HG03066 (cell line): ENCODE results near the gene NBPF6.
"Not testable (repeated sequence)": the region's sequence is repeated elsewhere in the genome, so short reads cannot be mapped to it uniquely, and the experiment has no call there.

Experiments used
- ATAC-seq: cut with Tn5 transposase; IDR thresholded peaks from one replicate; pipeline ENCODE4 v1.9.1; 2021; ENCODE audit warnings: low read depth; ENCODE audit not compliant: unreplicated experiment

NBPF6 gene, protein sequence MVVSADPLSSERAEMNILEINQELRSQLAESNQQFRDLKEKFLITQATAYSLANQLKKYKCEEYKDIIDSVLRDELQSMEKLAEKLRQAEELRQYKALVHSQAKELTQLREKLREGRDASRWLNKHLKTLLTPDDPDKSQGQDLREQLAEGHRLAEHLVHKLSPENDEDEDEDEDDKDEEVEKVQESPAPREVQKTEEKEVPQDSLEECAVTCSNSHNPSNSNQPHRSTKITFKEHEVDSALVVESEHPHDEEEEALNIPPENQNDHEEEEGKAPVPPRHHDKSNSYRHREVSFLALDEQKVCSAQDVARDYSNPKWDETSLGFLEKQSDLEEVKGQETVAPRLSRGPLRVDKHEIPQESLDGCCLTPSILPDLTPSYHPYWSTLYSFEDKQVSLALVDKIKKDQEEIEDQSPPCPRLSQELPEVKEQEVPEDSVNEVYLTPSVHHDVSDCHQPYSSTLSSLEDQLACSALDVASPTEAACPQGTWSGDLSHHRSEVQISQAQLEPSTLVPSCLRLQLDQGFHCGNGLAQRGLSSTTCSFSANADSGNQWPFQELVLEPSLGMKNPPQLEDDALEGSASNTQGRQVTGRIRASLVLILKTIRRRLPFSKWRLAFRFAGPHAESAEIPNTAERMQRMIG

GRCh38 chr1:108450043-108450442 is at the start of gene NBPF6:
Gene NBPF6 (plus strand): TSS chr1:108450343. CDS start chr1:108450602, 259 bp downstream.
- not testable (repeated sequence) for ATAC-seq

DNA sequence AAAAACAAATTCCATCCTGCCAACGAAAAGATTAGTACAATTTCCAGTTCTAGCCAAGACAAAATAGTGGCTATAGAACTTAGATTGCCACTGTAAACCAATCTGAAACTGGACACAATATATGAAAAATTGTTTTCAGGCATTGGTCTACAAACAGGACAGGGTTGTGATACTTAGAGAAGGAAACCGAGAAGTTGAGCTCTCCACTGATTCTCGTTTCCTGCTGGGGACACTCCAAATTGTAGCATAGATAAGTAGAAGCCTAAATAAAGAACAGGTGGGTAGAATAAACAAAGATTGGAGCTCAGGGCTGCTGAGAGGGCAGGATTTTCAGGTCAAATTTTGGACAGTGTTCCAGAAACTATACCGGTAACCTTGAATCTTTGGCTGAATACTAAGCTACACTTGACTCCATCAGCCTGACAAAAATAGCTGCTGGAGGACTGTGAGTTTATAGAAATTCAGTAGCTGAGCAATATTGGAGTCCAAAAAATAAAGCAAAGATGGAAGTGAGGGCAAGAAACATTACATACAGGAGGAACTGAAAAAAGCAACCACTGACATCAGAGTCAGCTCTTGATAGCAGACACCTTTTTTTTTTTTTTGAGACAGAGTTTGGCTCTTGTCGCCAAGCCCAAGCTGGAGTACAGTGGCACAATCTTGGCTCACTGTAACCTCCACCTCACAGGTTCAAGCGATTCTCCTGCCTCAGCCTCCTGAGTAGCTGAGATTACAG is 38.9 kb upstream of the NBPF6 start:
- ATAC-seq, result not testable (repeated sequence)

DNA sequence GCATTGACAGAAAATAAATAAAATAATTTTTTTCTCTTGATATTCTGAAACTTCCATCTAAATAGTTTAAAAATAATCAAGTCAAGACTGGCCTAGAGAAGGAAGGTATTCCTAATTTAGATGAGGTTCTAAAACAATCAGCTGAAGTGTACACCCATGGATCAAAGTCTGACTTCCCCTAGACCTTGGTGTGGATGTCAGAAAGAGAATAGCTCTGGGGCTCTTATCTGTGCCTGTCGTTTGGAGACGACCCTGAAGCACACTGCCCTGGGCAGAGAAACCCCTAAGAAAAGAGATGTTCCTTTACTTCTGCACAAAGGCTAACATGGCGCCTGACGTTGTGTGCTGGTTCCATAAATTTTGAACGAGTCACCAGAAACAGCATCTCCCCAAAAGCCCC is 30.0 kb upstream of the NBPF6 start:
- ATAC-seq, result not testable (repeated sequence)

DNA sequence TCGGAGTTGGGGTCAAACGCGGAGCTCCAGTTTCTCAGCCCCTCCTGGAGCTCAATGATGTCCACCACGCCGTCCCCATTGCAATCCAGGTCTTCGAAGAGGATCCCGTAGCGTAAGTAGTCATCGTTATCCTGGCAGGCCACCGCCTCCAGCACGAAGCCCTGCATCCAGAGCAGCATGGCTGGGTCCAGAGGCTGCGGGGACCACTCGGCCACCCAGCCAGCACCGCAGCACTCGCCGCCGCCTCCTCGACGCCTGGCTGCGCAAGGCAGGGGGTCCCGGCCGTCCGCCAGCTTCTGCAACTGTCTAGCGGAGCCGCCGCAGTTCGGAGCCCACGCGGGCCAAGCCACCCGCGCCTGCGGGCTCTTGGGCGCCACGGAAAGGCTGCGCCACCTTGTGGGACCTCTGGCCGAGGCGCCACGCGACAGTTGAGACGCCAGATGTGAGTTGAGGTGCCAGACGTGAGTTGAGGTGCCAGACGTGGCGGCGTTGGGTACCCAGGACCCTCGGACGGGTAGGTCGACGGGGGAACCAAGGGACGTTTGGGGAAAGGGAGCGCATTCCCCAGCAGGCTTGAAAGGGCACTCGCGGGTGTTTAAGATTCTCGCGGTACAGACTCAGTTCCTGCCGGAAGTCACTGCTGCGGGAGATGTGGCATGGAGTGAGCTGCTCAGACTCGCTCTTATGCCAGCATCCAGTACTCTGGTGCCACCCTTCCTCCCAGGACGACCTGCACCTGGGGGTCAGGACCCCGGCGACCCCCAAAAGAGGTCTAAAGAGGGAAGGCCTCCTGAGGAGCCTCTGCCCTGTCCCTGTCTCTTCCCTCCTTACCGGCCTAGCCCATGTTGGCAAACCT is 28.9 kb upstream of the NBPF6 start:
- not testable (repeated sequence) for ATAC-seq

DNA sequence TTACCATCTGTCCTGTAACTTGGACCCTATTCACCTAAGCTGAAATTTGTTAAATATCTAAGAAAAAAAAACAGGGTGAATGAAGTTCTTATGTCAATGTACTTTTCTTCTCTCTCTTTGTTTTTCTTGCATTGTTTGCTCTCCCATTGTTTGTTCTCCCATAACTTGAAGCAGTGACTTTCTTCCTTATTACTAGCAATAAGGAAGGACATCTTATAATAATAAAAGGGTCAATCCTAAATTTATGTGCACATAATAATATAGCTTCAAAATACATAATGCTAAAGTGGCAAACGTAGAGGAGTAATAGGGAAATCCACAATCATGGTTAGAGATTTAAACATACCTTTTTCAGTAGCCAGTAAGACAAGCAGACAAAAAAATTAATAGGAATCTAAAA is 23.3 kb upstream of the NBPF6 start:
- ATAC-seq, result not testable (repeated sequence)

GRCh38 chr1:108432002-108432401 is 18.1 kb upstream of the NBPF6 start:
- not testable (repeated sequence) for ATAC-seq

DNA sequence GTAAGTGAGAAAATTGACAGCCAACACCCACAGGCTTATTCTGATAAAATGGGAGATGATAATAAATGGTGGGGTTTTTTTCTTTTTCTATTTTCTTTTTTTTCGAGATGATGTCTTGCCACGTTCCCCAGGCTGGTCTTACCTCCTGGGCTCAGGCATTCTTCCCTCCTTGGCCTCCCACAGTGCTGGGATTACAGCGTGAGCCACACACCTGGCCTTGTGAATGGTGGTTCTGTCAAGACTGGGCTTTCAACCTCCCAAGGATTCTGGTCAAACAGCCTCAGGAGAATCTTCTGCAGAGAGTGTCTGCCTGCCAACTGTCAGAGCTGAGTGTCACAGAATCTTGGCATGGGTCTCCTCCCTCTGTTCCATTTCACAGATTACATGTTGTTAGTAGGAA is 16.7 kb upstream of the NBPF6 start:
- not testable (repeated sequence) for ATAC-seq

DNA sequence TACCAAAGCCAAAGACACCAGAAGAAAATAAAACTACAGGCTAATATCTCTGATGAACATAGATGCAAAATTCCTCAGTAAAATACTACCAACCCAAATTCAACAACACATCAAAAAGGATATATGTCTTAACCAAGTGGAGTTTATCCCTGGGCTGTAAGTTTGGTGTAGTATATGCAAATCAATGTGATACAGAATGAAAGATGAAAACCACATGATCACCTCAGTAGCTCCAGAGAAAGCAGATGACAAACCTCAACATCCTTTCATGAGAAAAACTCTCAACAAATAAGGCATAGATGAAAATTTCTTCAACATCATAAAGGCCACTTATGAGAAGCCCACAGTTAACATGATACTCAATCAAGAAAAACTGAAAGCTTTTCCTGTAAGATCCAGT is 11.6 kb upstream of the NBPF6 start:
- ATAC-seq, result peak; percentile 76

- not testable (repeated sequence) for ATAC-seq
These were observed 4.4 kb downstream of the NBPF6 start for GRCh38 chr1:108454521-108454920.

- ATAC-seq, result not testable (repeated sequence)
These were observed 8.5 kb downstream of the NBPF6 start for GRCh38 chr1:108458661-108459060.

- ATAC-seq, result not testable (repeated sequence)
These were observed 11.6 kb downstream of the NBPF6 start for GRCh38 chr1:108461758-108462157.

DNA sequence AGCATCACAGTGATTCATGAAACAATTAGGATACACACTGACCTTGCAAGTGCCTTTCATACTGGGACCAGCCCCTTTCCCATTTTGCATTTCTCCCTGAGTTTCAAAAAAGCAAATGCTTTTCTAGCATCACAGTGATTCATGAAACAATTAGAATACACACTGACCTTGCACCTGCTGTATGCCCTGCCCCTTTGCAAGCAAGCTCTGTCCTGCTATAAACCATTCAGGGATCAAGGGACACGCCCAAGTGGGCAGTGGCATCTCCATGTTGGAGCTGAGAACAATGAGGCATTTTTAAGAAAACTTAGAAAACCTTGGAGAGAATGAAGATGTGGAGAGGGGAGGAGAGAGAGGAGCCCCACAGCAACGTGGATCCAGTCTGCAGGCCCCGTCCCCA is 13.8 kb downstream of the NBPF6 start:
- ATAC-seq, result not testable (repeated sequence)

DNA sequence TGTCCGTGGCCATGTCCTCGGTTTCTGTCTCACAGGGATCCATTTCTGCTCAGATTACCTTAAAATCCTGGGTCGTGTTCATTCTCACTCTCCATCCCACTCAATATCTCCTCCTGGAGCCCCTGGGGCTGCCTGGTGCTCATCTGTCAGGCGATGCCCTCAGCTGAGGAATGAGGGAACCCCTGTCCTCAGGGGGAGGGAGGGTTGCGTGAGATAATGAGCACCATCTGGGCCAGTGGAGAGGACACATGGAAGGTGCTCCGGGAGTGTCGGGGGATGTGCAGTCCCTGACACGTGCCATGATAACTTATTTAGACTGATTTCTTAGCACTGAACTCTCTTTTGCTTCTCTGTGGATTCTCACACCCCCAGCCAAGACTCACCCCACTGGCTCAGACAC is 16.0 kb downstream of the NBPF6 start:
- not testable (repeated sequence) for ATAC-seq

DNA sequence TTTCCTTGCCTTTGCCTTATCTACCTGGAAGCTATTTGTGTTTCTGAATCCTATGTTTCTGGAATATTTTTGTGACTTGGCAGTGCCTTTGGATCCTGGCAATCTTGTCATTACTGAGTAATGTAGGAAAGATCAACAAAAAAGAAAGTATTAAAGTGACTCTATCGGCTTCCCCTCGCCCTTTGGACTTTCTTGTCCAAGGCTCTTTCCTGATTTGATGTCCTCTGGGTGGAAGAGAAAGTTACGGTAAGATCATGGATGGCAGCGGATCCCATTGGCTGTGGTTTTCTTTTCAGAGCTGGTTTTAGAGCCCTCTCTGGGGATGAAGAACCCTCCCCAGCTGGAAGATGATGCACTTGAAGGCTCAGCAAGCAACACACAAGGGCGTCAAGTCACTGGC is 17.0 kb downstream of the NBPF6 start:
- not testable (repeated sequence) for ATAC-seq

GRCh38 chr1:108470750-108471149 is 20.6 kb downstream of the NBPF6 start:
- not testable (repeated sequence) for ATAC-seq

- not testable (repeated sequence) for ATAC-seq
These were observed 24.4 kb downstream of the NBPF6 start for GRCh38 chr1:108474516-108474915.

DNA sequence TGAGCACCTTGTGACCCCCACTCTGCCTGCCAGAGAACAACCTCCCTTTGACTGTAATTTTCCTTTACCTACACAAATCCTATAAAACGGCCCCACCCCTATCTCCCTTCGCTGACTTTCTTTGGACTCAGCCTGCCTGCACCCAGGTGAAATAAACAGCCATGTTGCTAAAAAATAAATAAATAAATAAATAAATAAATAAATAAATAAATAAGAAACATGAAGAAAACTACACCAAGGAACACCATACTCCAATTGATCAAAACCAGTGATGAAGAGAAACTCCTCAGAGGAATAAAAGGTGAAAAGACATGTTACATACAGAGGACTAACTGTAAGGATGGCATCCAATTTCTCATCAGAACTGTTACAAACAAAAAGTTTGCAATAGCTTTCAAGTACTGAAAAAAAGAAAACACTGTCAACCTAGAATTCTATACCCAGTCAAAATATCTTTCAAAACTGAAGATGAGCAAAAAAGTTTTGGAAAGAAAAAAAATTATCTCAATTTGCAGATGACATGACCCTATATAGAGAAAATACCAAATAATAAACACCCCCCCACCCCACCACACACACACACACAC is 28.4 kb downstream of the NBPF6 start:
- ATAC-seq, result no peak

DNA sequence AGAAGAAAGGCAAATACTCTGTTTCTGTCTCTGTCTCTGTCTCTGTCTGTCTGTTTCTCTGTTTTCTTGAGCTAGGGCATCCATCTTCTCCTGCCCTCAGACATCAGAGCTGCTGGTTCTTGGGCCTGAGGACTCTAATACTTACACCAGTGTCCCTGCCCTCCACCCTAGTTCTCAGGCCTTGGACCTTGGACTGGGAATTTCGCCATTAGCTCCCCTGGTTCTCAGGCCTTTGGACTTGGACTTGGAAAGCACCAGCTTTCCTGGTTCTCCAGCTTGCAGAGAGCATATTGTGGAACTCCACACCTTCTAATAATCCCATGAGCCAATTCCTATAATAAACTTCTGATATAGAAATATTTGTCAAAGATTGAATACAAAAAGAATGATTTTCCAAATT is 32.6 kb downstream of the NBPF6 start:
- no peak for ATAC-seq

- ATAC-seq, result not testable (repeated sequence)
These were observed 35.8 kb downstream of the NBPF6 start for GRCh38 chr1:108485990-108486389.

DNA sequence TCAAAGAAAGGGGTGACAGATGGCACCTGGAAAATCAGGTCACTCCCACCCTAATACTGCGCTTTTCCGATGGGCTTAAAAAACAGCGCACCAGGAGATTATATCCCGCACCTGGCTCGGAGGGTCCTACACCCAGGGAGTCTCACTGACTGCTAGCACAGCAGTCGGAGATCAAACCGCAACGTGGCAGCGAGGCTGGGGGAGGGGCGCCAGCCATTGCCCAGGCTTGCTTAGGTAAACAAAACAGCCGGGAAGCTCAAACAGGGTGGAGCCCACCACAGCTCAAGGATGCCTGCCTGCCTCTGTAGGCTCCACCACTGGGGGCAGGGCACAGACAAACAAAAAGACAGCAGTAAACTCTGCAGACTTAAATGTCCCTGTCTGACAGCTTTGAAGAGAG is 36.6 kb downstream of the NBPF6 start:
- not testable (repeated sequence) for ATAC-seq
